CD4-positive, alpha-beta T cell (primary cell): ENCODE measurements around the gene PTPN7. TPM values are rescaled to one million over a fixed set of nuclear protein-coding genes. Genes with fewer than 3 reads are reported as not detected.

Experiments
- ATAC-seq: fragments of 200-7000 bp; cut with Tn5 transposase; one replicate; pipeline ENCODE4 v1.10.0; 2022; ENCODE audit warnings: mild to moderate bottlenecking; ENCODE audit not compliant: poor library complexity
- CTCF ChIA-PET: fragments of 350-600 bp; sonication (Branson Sonifier 250); formaldehyde crosslinking; loops from one replicate; lab custom pipeline; 2021; ENCODE audit warnings: antibody characterized with exemption, inconsistent platforms; lab: Charles Lee
- POLR2A ChIA-PET: fragments of 350-600 bp; sonication (Branson Sonifier 250); formaldehyde crosslinking; loops from one replicate; lab custom pipeline; 2021; ENCODE audit warnings: antibody characterized with exemption, inconsistent platforms; lab: Charles Lee
- DNase-seq, 14 experiments: peaks; one replicate each; pipeline ENCODE4 v3.0.0-alpha.2; 2013 to 2020; ENCODE audit warnings: mixed read lengths in 2 of 14
- H3K27ac ChIP-seq, 2 donors: one replicate each; pipeline versions ENCODE4 v1.5.1 to v1.7.0; 2013; ENCODE audit warnings: low read length in 2 of 2, low read depth in 1 of 2, mild to moderate bottlenecking in 1 of 2
- H3K27me3 ChIP-seq, 2 experiments: 1 replicate in 1 of 2; 2 replicates in 1 of 2; pipeline versions ENCODE4 v1.6.1 to v1.7.0; 2013; ENCODE audit warnings: low read length in 2 of 2, control low read depth in 1 of 2, mild to moderate bottlenecking in 1 of 2, moderate library complexity in 1 of 2; ENCODE audit not compliant: insufficient read depth in 2 of 2, control insufficient read depth in 1 of 2
- H3K36me3 ChIP-seq: one replicate; pipeline ENCODE4 v1.6.1; 2013; ENCODE audit warnings: low read length, control low read depth; ENCODE audit not compliant: insufficient read depth
- H3K4me1 ChIP-seq: one replicate; pipeline ENCODE4 v1.6.1; 2013; ENCODE audit warnings: low read length, control low read depth; ENCODE audit not compliant: insufficient read depth
- H3K4me3 ChIP-seq: one replicate; pipeline ENCODE4 v1.5.1; 2013; ENCODE audit warnings: mild to moderate bottlenecking, low read length, moderate library complexity
- H3K9me3 ChIP-seq, 2 experiments: 1 replicate in 1 of 2; 2 replicates in 1 of 2; pipeline versions ENCODE4 v1.6.1 to v1.7.0; 2013; ENCODE audit warnings: low read length in 2 of 2, mild to moderate bottlenecking in 2 of 2, control low read depth in 1 of 2, moderate library complexity in 1 of 2; ENCODE audit not compliant: control insufficient read depth in 1 of 2, insufficient read depth in 1 of 2
- H3K27ac Mint-ChIP-seq: one replicate; pipeline ENCODE4 v1.8.0; 2020; ENCODE audit warnings: mixed read lengths
- H3K27me3 Mint-ChIP-seq: one replicate; pipeline ENCODE4 v1.8.0; 2021; ENCODE audit warnings: mixed read lengths
- H3K36me3 Mint-ChIP-seq: one replicate; pipeline ENCODE4 v1.8.0; 2021; ENCODE audit warnings: low read depth, mixed read lengths
- H3K4me1 Mint-ChIP-seq: one replicate; pipeline ENCODE4 v1.8.0; 2021; ENCODE audit warnings: low read depth, mixed read lengths
- H3K4me3 Mint-ChIP-seq: one replicate; pipeline ENCODE4 v1.8.0; 2020; ENCODE audit warnings: mild to moderate bottlenecking, mixed read lengths
- H3K9me3 Mint-ChIP-seq: one replicate; pipeline ENCODE4 v1.8.0; 2020; ENCODE audit warnings: mixed read lengths
- intact Hi-C, 2 experiments: fragments of 100-400 bp; cut with DNase I in 1 of 2; cut with micrococcal nuclease in 1 of 2; formaldehyde crosslinking; loops; one replicate each; pipeline versions ENCODE4 v1.15.1 to v1.9.0; 2023 to 2025; cut with DNase I, micrococcal nuclease
- total RNA-seq, 174 experiments: library from RNA in 2 of 174; stranded (reverse) in 2 of 174; gene quantifications; one replicate each; pipeline ENCODE4 v1.2.3 and lab custom pipeline; 2021 to 2026
- TF ChIP-seq, protein P1 (sequence below): fragments of 200-600 bp; IDR thresholded peaks from one replicate; pipeline ENCODE4 v1.8.0; 2022; ENCODE audit warnings: antibody characterized with exemption, mild to moderate bottlenecking

The PTPN7 gene
- total RNA-seq, 2 experiments from 2014 or later, result 144 to 145 TPM

GRCh38 chr1:202110977-202111376 lies 49.4 kb downstream of the PTPN7 start:
- H3K27me3 ChIP-seq, result no peaks in the 10 kb centered on the region
- H3K36me3 Mint-ChIP-seq, result no peaks in the 10 kb centered on the region
- ATAC-seq (no peak), DNase-seq (no peak)
- no peak overlapping the region for H3K27ac Mint-ChIP-seq
- no peaks in the 10 kb centered on the region for H3K27me3 Mint-ChIP-seq
- H3K4me3 Mint-ChIP-seq, result no peak overlapping the region
- no peaks in the 10 kb centered on the region for H3K36me3 ChIP-seq
- no peaks in the 10 kb centered on the region for H3K4me1 ChIP-seq
- TF ChIP-seq, protein P1, sequence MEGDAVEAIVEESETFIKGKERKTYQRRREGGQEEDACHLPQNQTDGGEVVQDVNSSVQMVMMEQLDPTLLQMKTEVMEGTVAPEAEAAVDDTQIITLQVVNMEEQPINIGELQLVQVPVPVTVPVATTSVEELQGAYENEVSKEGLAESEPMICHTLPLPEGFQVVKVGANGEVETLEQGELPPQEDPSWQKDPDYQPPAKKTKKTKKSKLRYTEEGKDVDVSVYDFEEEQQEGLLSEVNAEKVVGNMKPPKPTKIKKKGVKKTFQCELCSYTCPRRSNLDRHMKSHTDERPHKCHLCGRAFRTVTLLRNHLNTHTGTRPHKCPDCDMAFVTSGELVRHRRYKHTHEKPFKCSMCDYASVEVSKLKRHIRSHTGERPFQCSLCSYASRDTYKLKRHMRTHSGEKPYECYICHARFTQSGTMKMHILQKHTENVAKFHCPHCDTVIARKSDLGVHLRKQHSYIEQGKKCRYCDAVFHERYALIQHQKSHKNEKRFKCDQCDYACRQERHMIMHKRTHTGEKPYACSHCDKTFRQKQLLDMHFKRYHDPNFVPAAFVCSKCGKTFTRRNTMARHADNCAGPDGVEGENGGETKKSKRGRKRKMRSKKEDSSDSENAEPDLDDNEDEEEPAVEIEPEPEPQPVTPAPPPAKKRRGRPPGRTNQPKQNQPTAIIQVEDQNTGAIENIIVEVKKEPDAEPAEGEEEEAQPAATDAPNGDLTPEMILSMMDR, result no peak
- no peak overlapping the region for H3K27ac ChIP-seq
- intact Hi-C loops, result no loop called here
- POLR2A ChIA-PET, result no interaction called here
- CTCF ChIA-PET, result no interaction called here
- no peak overlapping the region for H3K4me3 ChIP-seq
- no peaks in the 10 kb centered on the region for H3K4me1 Mint-ChIP-seq
- no peaks in the 10 kb centered on the region for H3K9me3 ChIP-seq
- H3K9me3 Mint-ChIP-seq, result no peaks in the 10 kb centered on the region

DNA sequence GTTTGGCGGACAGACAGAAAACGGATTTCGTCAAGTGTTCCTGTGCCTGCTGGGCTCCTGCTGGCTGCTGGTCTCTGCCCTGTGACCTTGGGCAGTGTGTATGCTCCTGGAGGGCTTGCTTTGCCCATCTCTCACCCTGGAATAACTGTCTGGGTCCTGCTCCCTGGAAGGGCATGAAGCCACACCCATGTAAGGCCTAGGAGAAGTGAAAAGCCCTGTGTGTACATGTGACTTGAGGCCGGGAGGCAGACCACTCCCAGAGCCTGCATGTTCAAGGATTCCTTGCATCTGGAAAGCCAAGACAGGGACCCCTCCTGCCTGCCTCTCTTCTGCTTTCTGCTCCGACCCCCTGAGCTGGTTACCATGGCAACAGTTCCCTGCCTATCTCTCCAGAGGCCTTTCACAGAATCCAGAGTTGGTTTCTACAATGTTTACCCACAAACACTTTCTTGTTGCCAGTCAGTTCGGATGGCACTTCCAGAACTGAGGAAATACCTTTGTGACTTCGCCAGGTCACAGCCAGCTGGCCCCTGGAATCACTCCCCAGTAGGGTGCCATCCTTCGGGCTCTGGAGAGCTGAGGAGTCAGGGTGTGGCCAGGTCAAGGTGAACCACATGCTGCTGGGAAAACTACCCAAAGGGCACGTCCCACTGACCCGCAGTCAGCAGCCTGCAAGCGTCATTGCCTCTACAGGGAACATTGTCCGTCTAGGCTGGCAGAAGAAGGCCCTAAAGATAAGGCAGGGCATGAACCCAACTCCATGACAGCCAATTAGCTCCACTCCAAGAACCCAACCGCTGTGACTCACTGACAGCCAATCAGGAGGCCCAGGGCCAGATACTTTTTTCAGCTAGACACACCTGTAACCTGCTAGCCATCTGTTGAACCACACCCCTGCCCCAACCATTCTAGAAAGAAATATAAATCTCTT lies 52.3 kb downstream of the PTPN7 start:
- ChIA-PET CTCF (no interaction called here), POLR2A (interaction anchor here (0.7 kb wide), 1 partner anchor 69 kb away, joined by 4 read pairs; no protein-coding TSS in a partner anchor)
- H3K27me3 ChIP-seq, result no peaks in the 10 kb centered on the region
- TF ChIP-seq, protein P1, result no peak
- ATAC-seq (no peak), DNase-seq (no peak)
- H3K36me3 Mint-ChIP-seq, result no peaks in the 10 kb centered on the region
- H3K27ac ChIP-seq, result no peak overlapping the region
- no peak overlapping the region for H3K4me3 ChIP-seq
- no peak overlapping the region for H3K4me3 Mint-ChIP-seq
- no peaks in the 10 kb centered on the region for H3K27me3 Mint-ChIP-seq
- intact Hi-C loops, result no loop called here
- no peaks in the 10 kb centered on the region for H3K9me3 Mint-ChIP-seq
- H3K27ac Mint-ChIP-seq, result no peak overlapping the region
- no peaks in the 10 kb centered on the region for H3K9me3 ChIP-seq
- no peaks in the 10 kb centered on the region for H3K4me1 ChIP-seq
- no peaks in the 10 kb centered on the region for H3K4me1 Mint-ChIP-seq
- H3K36me3 ChIP-seq, result no peaks in the 10 kb centered on the region

DNA sequence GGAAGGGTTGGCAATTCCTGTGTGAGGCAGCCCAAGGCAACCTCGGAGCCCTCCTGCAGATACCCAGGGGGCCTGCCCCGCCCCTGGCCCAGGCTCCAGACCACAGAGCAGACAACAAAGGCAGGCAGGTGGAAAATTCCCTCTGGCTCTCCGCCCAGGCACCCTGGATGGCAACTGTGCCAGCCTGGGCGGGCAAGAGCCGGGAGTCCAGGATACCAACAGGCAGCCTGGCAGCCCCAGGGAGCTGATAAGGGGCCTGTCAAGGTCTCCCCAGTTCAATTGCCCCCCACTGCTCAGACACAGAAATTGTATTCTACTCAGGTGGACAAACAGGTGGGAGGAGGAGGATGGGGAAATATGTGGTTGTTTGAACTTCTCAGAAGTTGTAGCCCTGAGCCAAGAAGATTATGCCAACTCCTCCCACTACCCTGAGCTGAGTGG lies 53.1 kb downstream of the PTPN7 start:
- H3K4me3 ChIP-seq, result no peak overlapping the region
- DNase-seq (no peak), ATAC-seq (no peak)
- intact Hi-C loops, result no loop called here
- POLR2A ChIA-PET, result no interaction called here
- Mint-ChIP-seq H3K27me3 (no peaks in the 10 kb centered on the region), H3K27ac (no peak overlapping the region), H3K36me3 (no peaks in the 10 kb centered on the region), H3K4me1 (no peaks in the 10 kb centered on the region), H3K4me3 (no peak overlapping the region), H3K9me3 (no peaks in the 10 kb centered on the region)
- CTCF ChIA-PET, result no interaction called here
- TF ChIP-seq, protein P1, result no peak
- H3K4me1 ChIP-seq, result no peaks in the 10 kb centered on the region
- H3K27me3 ChIP-seq, result no peaks in the 10 kb centered on the region
- H3K36me3 ChIP-seq, result no peaks in the 10 kb centered on the region
- no peak overlapping the region for H3K27ac ChIP-seq
- H3K9me3 ChIP-seq, result no peaks in the 10 kb centered on the region
